GM21447 (cell line): Measurements from ENCODE around the gene FCN1.

Experiments
- ATAC-seq: cut with Tn5 transposase; IDR thresholded peaks from one replicate; pipeline ENCODE4 v1.9.1; 2021; ENCODE audit not compliant: unreplicated experiment

Gene FCN1

GRCh38 chr9:134915046-134915985 lies 2.4 kb downstream of the FCN1 start:
- ATAC-seq, result no peak

DNA sequence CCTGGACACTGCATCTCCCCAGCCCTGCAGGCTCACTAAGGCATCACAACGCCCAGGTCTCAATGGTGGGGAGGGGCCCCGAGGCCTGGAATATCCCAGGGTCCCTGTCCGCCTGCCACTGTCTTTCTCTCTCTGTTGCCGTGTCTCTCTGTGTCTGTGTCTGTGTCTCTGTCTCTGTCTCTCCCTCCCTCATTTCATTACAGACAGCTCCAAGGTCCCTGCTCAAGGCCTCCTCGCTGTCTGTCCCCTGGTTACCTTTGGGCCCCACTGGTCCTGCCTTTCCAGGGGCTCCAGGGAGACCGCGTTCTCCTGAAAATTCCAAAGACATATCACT lies 3.2 kb downstream of the FCN1 start:
- no peak for ATAC-seq

- no peak for ATAC-seq
Measured at GRCh38 chr9:134913713-134914500, 3.8 kb downstream of the FCN1 start.

DNA sequence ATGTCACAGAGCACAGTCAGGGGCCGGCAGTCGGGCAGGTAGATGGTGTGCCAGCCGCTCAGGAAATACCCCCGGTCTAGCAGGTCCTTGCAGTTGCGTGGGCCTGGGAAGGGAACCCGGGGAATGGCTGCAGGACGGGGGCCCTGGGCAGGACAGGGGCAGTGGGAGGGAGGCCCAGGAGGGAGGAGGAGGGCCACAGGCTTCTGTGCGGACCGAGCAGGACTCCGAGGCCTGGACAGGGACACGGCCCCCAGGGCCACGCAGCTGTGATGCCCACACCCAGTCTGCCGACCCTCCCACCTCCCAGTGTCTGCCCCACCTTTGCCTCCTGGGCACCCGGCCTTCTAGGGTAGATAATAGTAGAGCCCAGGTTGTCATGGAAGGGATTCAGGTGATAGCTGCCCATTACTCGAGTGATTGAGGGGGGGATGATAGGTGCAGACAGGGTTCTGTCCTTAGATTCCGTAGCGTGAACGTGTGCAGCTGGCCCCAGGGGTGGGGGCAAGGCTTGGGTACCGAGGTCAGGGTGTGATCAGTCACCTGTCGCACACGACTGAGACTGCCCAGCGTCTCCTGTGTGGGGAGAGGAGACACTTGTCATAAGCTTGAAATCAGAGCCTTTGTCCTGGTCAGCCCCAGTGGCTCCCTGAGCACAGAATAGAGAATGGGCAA lies 4.5 kb downstream of the FCN1 start:
- ATAC-seq, result no peak

DNA sequence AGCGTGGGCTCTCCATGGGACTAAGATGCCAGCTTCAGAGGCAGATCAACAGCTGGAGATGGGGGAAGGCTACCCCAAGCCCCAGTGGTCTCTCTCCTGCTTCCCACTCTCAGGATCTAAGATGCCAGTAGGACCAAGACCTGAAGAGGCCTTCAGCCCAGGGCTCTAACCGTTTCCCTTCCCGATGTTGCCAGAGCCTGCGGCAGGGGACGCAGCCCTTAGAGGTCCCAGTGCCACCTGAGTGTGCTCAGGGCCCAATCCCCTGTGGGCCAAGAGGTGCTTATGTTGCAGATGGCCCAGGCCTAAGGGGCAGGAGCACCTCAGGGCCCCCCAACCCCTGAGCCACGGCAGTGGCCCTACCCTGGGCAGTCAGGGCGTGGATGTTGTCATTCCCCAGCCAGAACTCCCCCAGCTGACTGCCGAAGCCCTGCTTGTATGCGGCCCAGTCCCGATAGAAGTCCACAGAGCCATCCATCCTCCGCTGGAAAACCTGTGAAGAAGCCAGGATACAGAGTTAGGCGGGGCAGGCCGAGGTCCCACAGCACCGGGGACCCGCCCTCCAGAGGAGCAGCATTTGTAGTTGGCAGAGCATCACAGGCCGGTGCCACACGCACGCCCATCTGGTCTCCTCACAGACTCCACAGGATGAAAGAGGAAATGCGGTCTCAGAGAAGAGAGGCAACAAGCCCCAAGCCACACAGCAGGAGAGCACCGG lies 5.4 kb downstream of the FCN1 start:
- no peak for ATAC-seq

GRCh38 chr9:134909511-134910481 lies 7.9 kb downstream of the FCN1 start:
- ATAC-seq, result no peak

- ATAC-seq, result no peak
Measured at GRCh38 chr9:134908524-134909309, 9.0 kb downstream of the FCN1 start.

- ATAC-seq, result no peak
Measured at GRCh38 chr9:134902936-134903335, 14.8 kb downstream of the FCN1 start.

DNA sequence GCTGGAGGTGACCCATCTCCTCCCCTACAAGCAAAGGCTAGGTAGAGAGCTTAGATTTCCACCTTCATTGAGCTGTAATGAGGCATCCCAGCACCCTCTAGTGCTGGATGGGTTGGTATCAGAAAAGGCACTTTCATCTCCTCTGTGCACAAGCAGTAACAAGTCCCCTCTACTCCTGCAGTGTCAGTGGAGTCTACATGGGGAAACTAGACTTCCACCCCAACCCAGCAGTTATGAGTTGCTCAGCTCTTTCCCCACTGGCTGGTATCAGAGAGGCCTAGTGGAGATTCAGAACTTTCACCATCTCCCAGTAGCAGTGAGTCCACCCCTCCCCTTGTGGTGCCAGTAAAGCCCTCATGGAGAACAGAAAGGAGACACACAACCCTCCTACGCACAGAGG lies 17.9 kb downstream of the FCN1 start:
- no peak for ATAC-seq

GRCh38 chr9:134899168-134899567 lies 18.5 kb downstream of the FCN1 start:
- ATAC-seq, result no peak

DNA sequence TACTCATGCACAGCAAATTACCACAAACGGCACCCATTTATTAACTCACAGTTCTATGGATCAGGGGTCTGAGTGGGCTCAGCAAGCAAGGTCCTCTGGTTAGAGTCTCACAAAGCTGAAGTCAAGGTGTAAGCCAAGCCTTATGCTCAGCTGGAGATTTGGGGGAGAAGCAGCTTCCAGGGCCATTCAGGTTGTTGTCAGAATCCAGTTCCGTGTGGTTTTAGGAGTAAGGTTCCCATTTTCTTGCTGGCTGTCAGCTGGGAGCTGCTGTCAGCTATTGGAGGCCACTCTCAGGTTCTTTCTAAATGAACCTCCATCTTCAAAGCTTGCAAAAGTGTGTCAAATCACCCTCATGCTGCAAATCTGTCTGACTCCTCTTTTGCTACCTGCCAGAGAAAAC lies 19.4 kb downstream of the FCN1 start:
- no peak for ATAC-seq

DNA sequence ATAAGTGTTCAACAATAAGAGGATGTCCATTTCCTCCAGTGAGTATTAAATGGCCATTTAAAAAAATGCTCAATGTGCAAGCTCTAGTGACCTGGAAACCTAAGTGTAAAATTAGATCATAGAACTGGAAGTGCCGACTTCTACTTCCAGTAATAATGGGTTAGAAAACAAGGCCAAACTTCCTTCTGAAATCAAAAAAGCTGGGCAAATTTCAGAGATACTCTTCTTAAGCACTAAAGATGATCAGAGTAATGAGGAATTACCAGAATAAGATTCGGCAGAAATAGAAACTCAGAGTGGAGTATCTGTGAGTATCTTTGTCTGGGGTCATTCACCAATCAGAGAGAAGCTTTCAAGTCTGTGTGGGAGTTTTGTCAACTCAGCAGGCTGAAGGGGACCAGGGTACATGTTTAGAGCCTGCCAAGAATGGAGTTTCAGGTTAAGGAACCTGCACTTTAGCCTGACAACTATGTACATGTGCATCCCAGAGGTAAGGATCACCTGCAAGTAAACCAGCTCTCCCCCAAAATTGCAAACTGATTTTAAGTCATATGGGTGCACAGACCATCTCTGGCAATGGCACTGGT lies 20.0 kb downstream of the FCN1 start:
- no peak for ATAC-seq

- no peak for ATAC-seq
Measured at GRCh38 chr9:134896834-134897583, 20.7 kb downstream of the FCN1 start.

DNA sequence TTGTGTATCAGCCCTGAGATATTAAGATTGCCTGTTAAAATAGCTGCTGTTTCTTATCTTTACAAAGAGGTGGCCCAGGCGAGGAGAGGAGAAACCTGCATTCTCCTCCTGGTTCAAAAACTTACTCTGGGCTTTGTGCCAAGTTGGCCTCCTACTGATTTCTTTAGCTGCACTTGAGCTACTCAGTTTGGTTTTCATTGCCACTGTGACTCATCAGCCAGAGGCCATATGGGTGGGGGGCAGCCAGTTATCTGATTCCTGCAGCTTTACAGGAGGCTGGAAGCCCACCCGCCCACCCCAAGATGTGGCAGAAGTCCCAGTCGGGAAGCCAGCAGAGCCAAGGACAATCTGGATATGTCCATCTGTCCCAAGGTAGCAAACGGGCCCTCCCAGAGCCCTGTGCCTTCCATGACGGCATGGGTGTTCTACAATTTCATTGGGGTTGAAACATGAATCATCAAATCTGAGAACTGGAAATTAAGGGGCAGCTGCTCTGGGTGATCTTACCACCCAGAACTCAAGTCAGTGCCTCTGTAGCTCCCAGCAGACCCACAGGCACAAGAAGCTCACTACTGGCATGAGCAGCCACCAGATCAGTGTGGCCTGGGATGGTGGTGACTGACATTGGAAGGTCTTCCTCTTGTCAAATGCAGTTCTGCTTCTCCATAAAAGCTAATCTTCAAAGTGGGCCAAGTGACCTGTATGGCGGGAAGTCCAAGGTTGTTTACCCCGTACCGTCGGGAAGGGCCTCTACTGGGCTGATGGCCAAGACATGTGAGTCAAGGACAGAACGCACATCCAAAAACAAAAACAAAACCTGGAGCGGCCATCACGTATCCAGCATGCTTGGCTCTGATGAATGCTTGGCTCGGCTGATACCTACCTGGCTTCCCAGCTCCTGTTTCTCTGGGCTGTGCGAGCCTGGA lies 21.5 kb downstream of the FCN1 start:
- no peak for ATAC-seq

DNA sequence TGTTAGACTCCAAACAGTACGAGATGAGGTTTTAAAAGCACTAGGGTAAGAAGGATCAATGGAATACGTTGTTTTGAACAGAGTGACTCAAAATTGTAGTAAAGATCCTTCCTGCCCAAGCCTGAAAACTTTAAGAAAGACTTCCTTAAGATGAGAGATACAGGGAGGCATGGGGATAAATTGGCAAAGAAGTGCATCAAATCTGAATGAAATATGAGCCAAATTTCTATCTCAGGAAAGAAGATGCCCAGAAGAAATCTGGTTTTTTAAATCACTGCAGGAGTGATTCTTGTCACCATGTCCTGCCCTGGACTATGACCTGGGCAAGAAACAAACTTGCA lies 22.2 kb downstream of the FCN1 start:
- ATAC-seq, result no peak

- ATAC-seq, result no peak
Measured at GRCh38 chr9:134895097-134895496, 22.6 kb downstream of the FCN1 start.
